HG03342 (cell line): ENCODE results near the gene EPOP.

Experiments used
- ATAC-seq: cut with Tn5 transposase; IDR thresholded peaks from one replicate; pipeline ENCODE4 v1.9.1; 2021; ENCODE audit warnings: mild to moderate bottlenecking, moderate library complexity; ENCODE audit not compliant: unreplicated experiment

The EPOP gene

DNA sequence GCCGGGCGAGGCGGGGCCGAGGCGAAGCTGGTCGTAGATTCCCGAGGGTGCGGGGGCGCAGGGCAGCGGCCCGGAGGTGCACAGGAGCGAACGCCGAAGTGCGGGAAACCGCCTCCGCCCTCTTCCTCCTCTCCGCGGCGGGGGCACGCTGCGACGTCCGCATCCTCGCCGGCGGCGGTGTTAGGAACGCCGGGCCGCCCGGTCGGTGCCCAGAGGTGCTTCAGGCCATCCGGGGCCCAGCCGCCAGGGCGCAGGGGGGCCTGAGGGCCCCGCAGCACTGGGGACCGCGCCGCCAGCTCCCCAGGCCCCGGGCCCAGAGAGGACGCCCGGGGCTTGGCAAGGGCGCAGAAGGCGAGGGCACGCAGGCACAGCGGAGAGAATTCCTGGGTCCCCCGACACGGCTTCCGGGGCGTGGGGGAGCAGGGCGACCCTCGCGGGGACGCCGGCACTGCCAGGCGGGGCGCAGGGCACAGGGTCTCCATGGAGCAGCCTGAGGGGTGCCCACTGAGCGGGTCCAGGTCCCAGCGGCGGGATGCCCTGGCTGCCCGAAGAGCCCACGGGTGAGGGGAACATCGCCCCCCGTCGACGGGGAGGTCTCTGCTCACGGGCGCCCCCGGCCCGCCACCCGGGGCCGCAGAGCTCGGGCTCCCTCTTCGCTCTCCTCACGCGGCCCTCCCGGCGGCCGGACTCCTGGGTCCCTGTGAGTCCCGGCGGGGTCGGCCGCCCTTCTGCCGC, 576 bp downstream of the EPOP start:
- no peak for ATAC-seq

DNA sequence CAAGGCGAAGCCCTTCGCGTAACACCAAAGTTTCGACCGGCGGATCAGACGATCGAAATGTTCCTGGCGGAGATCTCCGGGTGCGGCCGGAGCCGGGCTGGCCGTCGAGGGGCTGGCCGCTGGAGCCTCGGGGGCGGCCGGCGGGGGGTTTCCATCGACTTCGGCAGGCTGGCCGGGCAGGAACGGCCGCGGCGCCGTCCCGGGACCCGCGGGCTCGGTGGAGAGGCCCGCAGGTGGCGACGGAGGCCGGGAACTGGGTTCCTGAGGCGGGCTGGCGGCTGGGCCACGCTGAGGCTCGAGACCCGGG, 1.1 kb downstream of the EPOP start:
- ATAC-seq: no peak

DNA sequence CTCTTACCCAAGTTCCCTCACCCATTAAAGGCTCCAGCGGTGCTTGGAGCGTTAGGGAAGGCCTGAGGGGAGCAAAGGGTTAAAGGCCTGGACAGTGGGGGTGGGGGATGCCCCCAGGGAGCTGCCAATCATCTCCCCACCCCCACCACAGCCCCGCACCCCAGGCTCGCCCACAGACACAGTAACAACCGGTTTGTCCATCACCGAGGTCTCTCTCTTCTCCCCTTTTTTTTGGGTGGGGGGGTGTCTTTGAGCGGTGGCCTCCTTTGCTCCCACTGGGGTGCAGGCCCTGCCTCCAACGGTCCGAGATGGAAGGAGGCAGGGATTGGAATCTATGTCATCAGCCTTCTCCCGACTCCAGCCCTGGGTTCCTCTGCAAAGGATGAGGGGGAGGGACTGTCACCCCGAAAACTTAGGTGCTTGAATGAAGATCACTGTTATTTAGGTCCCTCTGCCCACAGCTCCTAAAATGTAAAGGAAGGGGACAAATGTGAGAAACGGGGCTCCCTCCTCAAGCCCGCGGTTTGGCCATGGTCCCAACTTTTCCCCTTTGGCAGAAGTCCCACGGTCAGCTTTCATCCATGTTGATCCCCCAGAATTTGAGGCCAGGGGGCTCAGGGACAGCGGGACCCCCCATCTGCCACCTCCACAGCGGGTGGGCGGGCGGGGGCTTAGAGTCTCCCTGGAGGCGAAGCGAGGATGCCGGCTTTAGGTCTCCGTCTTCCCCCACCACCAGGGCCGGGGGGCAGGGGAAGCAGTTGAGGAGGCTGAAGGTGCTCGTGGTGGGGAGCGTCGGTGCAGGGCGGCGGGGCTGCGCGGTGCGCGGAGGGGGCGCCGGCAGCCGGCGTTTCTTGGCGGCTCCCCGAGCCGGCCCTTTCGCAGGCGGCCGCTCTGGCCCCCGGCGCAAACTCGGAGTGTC, 1.7 kb downstream of the EPOP start:
- no peak for ATAC-seq

DNA sequence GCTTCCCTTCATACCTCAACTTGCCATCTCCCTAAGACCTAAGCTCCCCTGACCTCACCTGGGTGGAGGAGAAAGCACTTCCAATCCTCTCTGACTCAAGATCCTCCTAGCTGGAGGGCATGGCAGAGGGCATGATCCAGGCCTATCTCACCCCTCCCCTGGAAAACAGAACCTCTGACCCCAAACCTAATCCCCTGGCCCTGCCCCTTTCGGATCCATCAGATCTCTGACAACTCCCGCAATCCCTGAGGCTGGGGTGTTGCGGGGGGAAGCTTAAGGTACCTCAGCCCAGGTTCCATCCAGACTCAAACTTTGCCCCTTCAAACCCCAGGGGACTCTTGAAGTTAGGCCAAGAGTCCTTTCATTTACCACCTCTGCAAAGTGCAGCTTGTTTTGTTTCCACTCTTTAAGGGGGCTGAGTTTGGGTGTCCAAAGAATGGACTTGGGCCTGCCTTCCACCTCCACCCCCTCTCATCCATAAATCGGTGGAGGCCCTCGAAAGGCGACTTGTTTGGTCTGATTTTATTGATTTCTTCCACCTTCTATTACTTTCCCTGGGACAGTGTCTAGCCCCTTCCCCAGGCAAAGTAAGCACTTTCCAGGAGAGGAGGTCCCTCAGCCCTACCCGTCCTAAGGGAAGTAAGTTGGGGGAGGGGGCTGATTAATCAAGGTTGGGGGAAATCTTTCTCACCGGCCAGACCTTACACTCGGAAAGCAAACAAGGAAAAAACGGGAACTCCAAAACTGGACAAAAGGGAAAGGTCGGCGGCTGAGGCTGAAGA, 2.6 kb downstream of the EPOP start:
- no peak for ATAC-seq

DNA sequence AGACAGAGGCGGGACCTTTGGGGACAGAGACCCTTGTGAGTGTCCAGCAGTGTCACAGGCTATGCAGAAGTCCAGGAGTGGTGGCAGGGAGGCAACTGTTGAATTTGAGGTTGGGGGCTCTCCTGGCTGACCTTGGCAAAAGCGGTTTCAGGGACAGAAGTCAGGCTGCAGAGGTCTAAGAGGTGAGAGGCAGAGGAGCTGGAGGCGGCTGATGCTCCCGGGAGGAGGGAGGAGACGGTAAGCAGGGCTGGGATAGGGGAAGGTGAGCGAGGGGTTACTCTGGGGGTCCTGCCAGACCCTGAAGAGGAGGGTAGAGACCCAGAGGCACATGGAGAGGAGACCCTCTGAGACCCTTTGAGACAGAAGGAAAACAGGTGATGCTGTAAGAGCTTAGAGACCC, 5.2 kb downstream of the EPOP start:
- ATAC-seq: no peak

DNA sequence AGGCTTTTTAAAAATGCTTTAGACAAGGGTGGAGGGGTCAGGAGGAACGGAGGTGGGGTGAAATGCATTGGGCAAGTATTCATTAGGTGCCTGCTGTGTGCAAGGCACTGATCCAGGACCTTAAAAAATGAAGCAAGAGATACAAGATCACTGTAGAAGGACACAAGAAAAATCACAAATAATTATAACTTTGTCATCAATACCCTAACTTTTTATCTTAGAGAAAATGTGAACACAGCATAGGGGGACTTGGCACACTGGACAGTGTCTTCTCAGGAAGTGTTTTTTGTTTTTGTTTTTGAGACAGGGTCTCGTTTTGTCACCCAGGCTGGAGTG, 7.0 kb downstream of the EPOP start:
- no peak for ATAC-seq

DNA sequence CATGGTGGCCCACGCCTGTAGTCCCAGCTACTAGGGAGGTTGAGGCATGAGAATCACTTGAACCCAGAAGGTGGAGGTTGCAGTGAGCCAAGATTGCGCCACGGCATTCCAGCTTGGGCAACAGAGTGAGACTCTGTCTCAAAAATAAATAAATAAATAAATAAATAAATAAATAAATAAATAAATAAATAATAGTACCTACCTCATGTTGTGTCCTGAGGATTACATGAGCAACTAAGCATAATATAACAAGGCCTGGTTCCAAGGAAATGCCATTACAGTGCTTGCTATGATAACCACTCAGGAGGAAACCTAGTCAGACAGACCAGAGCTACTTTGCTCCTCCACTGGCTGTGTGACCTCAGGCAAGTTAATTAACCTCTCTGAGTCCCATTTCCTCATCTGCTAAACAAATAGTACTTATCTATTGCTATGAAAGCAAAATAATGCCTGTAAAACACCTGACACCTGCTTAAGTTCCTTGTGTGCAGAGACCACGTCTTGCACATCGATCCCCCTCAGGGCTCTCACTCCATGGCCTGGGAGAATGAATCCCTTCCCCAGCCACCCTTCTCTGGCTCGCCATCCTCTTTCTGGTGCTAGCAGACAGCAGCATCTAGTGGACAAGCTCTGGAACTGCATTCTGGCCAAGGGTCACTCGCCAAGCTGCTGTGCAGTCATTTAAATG, 7.5 kb downstream of the EPOP start:
- no peak for ATAC-seq

DNA sequence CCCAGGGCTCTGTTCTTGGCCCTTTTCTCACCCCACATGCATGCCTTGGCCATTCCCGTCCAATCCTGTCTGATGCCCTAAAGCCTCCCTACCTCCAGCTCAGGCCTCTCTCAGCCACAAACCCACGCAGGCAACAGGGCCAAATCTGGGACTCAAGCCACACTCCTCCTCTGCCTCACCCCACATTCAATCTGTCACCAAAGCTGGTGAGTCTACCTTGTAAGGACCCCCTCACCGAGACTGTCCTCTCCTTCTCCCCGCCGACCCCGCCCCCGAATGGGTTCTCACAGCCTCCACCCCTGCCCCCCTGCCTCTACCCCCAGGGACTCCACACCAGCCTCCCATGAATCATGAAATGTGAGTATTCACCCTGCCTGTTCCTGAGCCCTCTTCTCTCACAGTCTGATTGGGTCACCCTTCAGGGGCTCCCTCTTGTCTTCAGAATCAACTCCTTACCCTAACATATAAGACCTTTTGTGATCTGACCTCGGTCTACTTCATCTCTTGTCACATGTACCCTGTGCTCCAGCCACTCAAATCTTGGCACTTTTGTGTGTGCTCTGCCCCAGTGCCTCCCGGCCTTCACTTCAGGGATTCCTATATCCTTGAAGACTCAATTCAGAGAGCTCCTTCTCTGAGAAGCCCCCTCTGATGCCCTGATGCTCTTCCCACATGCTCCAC, 10.7 kb downstream of the EPOP start:
- ATAC-seq: no peak

DNA sequence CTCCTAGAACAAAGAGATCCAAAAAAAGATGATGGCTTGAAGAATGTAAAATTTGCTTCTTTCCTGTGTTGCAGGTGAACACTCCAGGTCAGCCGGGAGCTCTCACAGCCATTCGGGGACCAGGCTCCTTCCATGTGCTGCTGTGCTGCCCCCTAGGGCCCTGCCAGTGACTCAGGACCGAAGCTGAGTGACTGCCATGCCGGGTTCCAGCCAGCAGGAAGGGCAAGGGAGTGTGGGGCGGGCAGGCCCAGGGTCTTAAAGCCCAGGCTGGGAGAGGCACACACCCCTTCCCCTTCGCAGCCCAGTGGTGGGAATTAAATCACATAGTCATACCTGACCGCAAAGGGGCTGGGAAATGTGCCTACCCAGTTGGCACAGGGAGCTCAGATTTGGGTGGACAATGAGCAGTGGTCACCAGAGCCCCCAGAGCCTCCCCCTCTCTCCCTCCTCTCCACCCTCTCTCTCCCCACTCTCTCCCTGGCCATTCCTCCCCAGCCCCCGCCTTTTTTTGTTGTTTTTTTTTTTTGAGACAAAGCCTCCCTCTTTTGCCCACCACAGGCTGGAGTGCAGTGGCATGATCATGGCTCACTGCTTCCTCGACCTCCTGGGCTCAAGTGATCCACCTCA, 11.5 kb downstream of the EPOP start:
- no peak for ATAC-seq

DNA sequence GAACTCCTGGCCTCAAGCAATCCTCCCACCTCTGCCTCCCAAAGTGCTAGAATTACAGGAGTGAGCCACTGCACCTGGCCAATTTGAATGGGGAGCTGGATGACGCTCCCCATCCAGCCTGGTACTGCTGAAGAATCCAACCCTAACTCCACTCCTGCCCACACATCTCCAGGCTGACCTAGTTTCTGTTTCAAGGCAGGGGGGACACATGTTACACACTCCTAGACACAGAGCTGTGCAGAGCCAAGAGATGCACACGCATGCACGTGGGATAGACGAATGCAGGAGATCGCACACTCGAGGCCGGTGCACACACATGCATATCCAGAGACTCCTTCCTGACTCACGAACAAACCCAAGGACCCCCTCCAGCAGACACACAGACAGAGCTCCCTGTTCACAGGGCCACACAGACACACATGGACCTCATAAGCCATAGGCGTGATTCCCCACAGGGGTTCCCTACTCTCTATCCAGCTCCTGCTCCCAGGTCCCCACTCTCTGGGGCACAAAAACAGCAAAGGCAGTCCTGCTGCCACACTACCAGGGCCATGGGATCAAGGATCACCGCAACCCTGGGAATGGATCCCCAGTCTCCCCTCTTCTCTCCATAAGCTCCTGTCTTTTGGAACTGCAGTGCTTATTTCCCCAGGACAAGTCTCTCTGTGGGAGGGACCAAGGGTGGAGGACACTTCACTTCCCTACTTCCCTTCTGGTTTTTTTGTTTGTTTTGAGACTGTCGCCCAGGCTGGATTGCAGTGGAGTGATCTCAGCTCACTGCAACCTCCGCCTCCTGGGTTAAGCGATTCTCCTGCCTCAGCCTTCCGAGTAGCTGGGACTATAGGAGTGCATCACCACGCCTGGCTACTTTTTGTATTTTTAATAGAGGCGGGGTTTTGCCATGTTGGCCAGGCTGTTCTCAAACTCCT, 14.4 kb downstream of the EPOP start:
- no peak for ATAC-seq

DNA sequence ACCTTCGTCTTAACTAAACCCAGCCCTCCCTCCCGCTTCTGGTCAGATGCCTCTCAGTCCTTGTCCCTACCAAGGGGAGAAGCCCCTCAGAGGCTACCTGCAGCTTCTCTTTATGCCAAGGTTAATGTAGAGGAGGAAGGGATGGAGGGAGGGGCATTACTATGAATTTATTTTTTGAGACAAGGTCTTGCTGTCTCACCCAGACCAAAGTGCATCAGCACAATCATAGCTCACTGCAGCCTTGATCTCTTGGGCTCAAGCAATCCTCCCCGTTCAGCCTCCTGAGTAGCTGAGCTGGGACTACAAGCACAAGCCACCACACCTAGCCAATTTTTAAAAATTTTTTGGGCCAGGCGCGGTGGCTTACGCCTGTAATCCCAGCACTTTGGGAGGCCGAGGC, 15.3 kb downstream of the EPOP start:
- no peak for ATAC-seq

DNA sequence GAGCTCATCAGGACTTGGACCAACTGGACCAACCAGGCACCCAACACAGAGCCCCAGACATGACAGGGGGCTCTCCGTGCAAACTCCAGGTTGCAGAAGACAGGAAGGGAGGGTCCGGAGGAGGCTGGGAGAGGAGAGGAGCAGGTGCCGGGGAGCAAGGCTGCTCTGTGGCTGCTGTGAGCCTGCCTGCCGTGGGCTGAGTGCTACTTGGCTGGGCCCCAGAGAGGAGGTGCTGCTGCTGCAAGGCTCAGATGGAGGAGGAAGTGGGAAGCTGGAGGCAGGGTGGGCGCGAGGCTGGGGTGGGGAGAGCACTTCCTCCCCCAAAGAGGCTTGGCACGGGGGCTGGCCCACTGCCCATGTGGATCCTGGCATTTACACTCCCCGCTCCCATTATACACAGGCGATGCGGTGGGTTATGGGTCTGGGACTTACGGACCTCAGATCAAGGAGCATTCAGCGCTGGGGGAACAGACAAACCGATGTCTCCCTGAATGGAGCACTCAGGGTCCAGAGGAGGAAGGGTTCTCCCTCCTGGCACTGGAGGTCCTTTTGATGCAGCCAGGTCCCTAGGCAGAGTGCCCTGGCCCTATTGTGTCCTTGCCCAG, 15.9 kb downstream of the EPOP start:
- no peak for ATAC-seq

DNA sequence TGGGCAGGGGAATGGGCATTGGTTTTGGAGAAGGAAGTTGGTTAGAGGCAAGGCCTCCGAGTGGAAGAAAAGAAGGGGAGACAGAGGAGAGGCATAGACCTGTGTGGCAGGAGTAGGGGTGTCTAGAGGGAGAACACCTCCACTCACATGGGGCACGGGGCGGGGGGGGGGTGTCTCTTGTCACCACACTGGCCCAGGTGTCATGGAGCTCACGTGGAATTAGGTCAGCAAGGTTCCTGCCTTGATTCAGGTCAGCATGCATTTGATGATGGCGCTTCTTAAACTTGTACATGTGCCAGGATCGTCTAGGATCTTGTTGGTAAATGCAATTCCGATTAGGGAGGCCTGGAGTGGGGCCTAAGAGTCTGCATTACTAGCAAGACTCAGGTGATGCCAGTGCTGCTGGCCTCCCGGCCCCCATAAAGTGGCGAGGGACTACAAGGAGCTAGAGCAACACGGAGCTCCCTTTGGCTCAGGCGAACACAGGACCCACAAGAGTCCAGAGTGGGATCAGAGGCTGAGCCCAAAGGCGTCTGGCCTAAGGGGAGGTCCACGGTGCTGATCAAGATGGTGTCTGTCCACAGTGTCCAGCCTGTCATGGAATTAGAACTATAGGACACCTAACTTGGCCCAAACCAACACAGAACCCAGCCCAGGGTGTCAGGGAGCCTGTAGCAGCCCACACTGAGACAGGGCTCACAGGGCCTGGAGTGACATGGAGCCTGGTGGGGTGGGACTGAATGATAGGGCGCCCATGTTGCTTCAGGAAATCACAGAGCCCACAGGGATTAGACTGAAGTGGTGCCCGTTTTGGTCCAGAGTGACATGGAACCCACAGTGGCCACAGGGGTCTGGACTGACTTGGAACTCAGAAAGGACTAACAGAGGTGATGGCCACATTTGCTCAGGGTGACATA, 16.7 kb downstream of the EPOP start:
- ATAC-seq: no peak

DNA sequence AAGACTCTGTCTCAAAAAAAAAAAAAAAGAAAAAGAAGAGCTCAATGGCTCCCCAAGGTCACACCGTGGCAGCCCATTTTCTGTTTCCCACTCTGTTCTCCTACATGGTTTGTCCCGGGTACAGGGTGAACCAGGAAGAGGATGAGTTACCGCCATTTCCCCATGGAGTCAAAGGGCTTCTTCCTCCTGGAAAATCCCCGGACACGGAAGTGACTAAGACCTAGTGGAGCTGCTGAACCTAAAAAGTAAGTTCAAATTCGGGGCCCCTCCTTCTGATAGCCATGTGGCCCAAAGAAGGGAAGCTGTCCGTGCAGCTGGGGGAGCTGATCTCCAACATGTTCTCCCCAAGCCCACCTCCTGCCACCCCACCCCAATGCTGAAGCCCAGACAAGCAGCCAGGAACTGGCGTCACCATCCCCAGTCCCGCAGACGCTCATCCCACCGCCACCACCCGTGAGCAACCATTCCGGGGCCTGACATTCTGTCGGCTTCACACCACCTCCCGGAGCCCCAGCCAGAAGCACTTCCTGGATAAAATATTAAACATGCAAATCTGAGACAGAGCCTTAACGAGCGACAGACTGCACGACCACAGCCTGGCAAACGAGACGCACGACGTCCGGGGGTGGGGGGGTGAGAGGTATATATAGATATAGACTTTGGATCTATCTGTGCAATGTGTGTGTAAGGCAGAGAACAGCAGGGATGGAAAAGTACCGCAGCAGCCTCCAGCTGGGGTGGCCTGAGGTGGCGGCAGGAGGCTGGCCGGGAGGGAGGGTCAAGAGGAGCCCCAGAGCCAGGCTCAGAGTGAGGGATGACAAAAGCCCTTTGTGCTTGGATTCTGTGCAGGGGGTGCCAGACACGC, 17.6 kb downstream of the EPOP start:
- ATAC-seq: no peak

DNA sequence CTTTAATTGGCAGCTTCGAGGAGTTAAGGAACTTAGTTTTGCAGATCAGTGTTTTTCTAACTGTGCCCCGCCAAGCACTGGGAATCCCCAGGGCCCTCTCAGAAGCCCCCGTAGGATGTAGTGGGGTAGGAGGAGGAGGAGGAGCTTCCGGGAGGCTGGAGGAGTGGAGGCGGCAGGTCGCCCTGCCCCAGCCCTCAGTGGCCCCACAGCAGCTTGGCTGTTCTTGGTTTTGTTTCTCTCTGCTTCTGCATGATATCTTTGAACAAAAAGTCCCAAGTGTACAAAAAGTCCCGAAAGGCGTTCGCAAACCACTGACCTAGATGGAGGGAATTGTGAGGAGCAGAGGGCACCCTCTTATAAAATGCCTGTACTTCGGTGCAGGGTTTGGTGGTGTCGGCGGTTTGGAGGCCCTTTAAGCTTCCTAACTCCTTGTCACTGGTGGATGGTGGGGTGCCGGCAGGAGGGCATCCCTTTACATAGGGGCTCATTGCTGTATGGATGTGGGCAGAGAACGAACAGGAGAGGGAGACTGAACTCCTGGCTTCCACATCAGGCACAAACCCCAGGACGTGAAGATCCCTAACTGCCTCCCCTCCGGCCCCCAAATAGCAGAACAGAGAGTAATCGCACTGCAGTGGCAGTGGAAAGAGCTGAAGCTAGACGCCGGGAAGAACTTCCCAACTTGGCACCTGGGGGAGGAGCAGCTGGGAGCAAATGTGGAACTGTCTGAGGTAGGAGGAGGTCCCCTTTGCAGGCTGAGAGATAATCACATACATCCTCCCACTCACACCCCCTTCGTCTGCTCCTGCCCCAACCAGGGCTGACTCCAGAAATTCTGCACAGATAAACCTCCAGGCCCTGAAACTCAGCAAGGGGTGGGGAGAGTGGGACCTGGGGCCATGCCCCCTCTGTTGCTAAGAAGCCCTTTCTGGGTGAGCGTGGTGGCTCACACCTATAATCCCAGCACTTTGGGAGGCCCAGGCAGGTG, 20.1 kb downstream of the EPOP start:
- ATAC-seq: no peak

DNA sequence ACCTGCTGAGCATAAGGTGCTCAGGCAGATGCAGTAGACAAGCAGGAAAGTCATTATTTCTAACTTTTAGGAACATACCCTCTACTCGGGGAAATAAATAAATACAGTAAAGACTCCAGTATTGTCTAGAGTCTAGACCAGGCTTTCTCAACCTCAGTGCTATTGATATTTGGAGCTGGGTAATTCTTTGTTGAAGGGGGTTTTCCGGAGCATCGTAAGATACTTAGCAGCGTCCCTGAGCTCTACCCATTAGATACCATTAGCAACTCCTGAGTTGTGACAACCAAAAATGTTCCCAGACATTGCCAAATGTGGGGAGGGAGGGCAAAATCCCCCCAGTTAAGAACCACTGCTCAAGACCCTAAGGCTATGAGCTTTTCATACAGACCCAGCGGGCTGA, 21.1 kb downstream of the EPOP start:
- ATAC-seq: no peak
